Skeletal muscle cell (primary cell): ENCODE data around the gene SLFN12L.
"Not testable (repeated sequence)": the region's sequence is repeated elsewhere in the genome, so short reads cannot be mapped to it uniquely, and the experiment has no call there.

Experiments used
- DNase-seq: peaks from one replicate; pipeline ENCODE4 v3.0.0-alpha.2; 2010; ENCODE audit warnings: low read depth
- H3K4me3 ChIP-seq: 2 replicates; pipeline ENCODE4 v1.5.1; 2011; ENCODE audit warnings: low read depth, mild to moderate bottlenecking, control low read depth, low read length, moderate library complexity

The SLFN12L gene

DNA sequence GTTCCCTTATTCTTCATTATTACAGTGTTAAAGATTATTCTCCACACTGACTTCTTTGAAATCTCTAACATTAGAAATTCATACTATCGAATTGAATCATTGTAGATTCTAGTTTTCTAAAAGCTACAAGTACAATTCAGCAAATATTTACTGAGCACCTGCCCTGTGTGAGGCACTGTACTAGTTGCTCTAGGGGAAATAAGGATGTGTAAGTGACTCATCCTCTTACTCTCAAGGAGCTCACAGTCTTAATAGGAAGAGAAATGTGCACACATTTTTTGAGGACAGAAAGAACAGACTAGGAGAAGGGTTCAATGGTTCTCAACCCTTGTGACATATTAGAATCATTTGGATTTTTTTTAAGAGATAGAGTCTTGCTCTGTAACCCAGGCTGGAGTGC, 7.7 kb upstream of the SLFN12L start:
- no peak for DNase-seq
- H3K4me3 ChIP-seq = no peak overlapping the region

DNA sequence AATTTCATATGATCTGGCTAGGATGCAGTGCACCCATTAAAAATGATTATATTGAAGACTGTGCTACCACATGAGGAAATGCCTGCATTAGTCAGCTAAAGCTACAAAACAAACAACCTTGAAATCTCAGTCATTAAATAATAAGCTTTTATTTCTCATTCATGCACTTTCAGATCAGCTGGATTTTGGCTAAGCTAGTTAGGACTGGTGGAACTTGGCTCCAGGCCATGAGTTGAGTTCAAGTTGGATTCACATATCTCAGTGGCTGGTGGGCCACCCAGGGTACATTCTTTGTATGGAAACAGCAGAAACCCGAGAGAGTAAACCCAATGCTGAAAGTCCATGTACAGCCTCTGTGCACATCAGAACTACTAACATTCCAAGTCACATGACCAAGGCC, 6.4 kb upstream of the SLFN12L start:
- DNase-seq = no peak
- H3K4me3 ChIP-seq = no peak overlapping the region

DNA sequence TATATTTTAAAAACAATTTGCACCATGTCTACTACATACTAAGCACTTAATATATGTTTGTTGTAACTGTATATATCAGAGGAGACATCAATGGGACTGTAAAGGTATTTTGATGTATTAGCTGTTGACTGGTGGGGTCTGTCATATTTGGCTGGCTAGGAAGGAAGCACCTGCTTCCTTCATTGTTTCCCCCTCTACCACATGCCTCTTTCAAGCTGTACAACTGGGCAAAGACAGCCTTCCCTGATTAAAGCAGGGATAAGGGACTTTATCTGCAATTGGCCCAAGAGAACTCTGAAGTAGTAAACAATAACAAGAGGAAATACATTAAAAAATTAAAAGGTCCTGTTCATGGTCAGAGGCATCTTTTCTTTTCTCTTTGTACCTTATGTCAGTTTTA, 5.5 kb upstream of the SLFN12L start:
- no peak for DNase-seq
- no peak overlapping the region for H3K4me3 ChIP-seq

DNA sequence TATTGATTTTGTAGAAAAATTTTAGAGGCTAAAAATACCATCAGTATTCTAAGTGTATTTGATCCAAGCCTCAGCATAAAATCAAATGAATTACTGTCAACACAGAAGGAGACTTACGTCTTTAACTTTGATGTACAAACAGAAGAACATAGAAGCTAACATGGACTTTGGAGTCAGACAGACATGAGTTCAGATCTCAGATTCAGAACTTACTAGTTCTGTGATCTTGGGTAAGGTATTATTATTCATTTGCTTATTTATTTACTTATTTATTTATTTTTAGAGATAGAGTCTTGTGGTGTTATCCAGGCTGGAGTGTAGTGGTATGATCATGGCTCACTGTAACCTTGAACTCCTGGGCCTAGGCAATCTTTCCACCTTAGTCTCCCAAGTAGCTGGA, 4.0 kb upstream of the SLFN12L start:
- no peak overlapping the region for H3K4me3 ChIP-seq
- no peak for DNase-seq

DNA sequence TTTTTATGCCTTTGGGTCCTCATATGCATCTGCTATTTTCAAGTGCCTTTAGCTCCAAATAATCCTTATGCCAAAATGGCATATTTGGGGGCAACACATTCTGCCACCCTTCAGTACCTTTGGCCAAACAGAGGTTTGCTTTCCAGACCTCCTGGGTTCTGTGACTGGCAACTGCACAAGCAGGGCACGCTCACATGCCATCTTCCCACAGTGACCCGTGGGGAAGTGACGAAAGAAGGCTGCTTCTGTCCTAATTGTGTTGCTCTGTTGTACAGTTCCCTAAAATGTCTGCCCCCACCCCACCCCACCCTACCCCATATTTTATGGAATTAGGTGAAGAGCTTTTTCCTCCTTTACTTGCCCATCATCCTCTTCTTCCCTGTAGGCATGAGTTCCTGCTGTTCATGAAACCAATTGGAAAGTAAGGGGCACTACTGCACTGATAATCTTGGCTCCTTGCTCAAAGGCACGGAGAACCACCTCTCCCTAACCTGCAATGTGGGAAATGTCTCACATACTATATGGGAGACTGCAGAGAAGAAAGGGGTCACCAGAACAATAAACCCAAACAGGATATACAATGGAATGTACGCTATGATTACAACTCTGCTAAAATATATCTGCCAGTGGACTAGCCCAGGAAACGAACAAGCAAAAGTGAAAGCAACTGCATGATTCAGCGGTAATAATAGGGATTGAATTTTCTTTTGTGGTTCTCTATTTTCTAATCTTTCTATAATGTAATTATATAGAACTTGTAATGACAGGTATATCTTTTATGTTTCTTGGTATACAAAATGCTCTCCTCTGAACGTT, 3.3 kb upstream of the SLFN12L start:
- H3K4me3 ChIP-seq = no peak overlapping the region

DNA sequence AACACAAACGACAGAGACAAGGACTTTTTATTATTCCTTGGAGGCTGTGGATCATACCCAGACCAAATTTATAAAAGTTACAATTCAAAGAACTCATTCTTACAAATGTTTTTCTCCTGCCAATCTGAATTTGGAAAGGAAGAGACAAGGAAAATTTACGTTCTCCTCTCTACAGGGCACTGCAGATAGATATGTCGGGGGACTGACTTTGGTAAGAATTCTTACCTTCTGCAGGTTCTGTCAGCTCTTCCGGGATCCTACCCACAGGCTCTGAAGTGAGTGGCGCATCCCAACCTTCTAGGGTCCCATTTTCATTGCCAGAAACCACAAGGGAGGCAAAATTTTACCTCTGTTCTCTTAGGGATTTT, 2.2 kb upstream of the SLFN12L start:
- H3K4me3 ChIP-seq = no peak overlapping the region
- DNase-seq = no peak

More for the DNA sequence above, 3.3 kb upstream of the SLFN12L start:
- DNase-seq = peak; percentile 18

DNA sequence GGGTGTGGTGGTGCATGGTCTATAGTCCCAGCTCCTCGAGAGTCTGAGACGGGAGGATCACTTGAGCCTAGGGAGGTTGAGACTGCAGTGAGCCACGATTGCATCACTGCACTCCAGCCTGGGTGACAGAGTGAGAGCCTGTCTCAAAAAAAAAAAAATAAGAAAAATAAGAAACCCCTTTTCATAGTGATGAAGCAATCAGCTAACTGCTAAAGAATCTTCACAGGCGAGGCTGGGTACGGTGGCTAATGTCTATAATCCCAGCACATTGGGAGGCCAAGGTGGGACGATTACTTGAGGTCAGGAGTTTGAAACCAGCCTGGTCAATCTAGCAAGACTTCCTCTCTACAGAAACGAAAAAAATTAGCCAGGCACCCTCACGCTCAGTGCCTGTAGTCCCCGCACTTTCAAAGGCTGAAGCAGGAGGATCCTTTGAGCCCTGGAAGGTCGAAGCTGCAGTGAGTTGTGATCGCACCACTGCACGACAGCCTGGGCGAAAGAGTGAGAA, 760 bp downstream of the SLFN12L start:
- no peak overlapping the region for H3K4me3 ChIP-seq
- DNase-seq = no peak

DNA sequence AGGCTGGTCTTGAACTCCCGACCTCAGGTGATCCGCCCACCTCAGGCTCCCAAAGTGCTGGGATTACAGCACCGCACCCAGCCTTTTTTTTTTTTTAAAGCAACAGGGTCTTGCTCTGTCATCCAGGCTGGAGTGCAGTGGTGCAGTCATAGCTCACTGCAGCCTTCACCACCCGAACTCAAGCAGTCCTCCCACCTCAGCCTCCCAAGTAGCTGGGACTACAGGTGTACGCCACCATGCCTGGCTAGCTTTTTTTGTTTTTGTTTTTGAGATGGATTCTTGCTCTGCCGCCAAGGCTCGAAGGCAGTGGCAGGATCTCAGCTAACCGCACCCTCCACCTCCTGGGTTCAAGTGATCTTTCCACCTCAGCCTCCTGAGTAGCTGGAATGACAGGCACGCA, 2.1 kb downstream of the SLFN12L start:
- DNase-seq, H3K4me3 ChIP-seq: not testable (repeated sequence)

DNA sequence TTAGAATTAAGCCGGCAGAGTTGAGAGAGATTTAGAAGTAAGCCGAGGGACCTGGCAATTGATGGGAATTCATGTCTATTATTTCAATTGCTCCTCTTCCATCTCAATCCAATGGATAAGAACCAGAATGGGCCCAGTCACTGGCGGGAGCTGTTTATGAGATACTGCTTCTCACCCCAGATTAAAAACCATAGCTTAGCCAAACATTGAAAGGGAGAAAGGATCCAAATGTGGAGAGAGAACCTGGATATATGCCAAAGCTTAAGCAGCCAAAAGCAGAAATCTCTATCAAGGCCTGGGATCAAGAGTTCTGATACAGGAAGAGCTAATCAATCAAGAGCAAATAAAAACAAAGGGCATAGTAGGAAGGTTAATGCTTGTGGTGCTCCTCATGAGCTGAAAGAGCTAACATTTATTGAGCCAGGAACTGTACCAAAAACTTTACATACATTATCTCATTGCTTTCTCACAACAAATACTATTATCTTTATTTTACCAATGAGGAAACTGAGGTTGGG, 2.8 kb downstream of the SLFN12L start:
- no peak overlapping the region for H3K4me3 ChIP-seq
- no peak for DNase-seq

DNA sequence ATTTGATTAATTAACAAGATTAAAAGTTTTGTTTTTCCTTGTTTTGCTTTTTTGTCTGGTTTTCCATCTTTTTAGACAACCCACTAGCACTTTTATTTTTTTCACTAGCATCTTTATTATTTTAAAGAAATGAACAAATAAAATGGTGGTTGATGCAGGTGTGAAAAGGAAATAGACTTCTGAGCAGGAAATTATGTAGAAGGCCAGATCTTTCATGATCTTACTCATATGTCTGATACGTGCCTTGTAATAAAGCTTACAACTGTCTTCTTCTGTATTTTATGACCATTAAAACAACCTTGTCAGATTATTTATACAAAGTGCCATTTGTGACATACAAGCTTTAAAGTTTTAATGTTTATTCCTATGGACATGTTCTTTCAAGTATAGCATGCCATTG, 6.3 kb downstream of the SLFN12L start:
- no peak overlapping the region for H3K4me3 ChIP-seq
- no peak for DNase-seq

DNA sequence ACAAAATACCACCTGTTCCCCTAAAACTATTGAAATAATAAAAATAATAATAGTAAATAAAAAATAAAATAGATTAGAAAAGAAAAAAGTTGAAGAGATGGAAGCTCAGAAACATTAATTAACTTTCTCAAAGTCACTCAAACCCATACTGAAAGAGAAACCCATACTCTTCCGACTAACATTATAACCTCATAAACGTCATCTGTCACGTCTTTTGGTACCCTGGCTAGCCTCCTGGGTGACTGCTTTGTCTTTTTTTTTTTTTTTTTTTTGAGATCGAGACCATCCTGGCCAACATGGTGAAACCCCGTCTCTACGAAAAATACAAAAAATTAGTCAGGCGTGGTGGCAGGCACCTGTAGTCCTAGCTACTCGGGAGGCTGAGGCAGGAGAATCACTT, 7.6 kb downstream of the SLFN12L start:
- H3K4me3 ChIP-seq = no peak overlapping the region
- DNase-seq = no peak

DNA sequence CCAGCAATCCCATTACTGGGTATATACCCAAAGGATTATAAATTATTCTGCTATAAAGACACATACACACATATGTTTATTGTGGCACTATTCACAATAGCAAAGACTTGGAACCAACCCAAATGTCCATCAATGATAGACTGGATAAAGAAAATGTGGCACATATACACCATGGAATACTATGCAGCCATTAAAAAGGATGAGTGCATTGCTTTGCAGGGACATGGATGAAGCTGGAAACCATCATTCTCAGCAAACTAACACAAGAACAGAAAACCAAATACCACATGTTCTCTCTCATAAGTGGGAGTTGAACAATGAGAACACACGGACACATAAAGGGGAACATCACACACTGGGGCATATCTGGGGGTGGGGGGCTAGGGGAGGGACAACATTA, 8.2 kb downstream of the SLFN12L start:
- DNase-seq, H3K4me3 ChIP-seq: not testable (repeated sequence)

DNA sequence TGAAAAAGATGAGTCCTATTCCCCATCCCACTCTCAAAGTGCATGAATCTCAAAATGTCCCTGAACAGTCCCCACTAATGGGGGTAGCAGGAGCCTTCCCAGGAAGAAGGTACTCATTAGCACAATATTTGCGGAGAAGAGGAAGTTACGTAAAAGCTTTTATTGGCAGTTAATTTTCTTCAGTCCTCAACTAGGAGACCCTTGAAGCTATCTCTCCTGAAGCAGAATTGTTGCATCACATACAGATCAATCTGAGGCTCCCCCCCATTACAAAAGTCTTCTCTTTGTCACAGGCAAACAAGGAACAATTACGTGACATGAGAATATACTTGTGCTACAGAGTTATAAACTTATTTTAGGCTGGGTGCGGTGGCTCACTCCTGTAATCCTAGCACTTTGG, 14.2 kb downstream of the SLFN12L start:
- no peak for DNase-seq
- H3K4me3 ChIP-seq = no peak overlapping the region

DNA sequence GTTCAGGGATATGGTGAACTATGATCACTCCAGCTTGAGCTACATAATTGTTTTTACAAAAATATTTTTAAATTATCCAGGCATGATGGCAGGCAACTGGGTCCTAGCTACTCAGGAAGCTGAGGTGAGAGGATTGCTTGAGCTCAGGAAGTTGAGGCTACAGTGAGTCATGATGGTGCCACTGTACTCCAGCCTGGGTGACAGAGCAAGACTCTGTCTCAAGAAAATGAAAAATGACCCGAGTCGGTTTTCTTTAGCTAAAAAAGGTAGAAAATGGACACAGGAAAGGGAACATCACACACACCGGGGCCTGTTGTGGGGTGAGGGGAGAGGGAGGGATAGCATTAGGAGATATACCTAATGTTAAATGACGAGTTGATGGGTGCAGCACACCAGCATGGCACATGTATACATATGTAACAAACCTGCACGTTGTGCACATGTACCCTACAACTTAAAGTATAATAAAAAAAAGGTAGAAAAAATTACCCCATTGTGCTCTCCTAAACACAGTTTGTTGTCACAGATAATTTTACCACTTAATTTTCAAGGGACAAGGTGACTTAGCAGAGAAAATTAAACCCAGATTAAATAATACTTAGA, 15.7 kb downstream of the SLFN12L start:
- H3K4me3 ChIP-seq, DNase-seq: not testable (repeated sequence)

DNA sequence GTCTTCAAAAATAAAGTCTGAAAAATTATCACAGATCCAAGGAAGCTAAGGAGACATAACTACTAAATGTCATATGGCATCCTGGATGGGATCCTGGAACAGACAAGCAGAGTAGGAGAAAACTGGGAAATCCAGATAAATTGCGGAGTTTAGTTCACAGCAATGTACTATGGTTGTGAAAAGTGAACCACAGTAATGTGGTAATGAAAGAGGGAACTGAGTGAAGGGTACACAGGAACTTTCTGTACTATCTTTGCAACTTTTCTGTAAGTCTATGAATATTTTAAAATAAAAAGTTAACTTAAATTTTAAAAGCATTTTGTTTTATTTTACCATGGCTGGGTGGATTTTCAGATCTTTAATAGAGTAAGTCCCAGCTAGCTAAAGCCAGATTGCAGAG, 16.3 kb downstream of the SLFN12L start:
- no peak for DNase-seq
- H3K4me3 ChIP-seq = no peak overlapping the region

DNA sequence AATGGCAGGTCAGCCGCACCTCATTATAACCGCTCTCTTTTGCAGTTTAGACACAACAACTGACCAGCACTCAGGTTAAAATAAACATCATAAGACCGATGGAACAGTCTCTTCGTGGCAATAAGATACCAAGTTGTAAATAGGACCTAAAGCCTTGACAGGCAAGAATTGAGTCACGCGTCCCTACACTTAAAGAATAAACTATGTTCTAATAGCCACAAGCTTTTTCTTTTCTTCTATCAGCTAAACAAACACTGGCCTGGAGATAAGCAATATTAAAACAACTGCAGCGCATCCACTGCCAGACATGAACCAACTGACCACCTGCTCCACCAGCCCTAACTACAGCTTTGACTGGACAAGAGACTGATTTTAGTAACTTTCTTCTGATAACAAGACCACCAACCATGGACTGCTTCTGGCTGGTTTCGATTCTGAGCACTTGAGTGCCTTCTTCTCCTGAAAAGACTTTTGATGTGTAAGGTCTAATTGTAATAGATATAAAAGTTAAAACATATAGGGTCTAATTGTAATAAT, 17.5 kb downstream of the SLFN12L start:
- DNase-seq = no peak
- H3K4me3 ChIP-seq = no peak overlapping the region

DNA sequence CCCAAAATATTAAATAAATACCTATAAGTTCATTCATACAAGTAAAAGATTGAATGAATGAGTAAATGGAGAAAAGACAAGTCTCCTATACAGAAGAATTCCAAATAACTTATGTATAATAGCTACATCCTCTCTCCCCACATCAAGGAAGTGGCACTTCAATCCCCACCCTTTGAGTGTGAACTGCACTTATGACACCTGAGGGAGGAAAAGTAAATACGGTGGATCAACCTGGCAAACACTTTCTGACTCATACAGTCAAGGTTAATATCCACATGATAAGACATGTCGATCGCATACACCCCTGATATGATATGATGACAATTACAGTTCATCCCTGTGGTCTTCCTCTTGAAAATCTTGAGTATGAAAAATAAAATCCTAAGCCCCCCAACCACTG, 18.0 kb downstream of the SLFN12L start:
- no peak overlapping the region for H3K4me3 ChIP-seq
- no peak for DNase-seq

DNA sequence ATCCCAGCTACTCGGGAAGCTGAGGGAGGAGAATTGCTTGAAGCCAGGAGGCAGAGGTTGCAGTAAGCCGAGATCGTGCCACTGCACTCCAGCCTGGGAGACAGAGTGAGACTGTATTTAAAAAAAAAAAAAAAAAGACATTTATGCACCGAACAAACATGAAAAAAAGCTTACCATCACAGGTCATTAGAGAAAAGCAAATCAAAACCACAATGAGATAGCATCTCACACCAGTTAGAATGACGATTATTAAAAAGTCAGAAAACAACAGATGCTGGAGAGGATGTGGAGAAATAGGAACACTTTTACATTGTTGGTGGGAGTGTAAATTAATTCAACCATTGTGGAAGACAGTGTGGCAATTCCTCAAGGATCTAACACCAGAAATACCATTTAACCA, 19.0 kb downstream of the SLFN12L start:
- not testable (repeated sequence) for DNase-seq, H3K4me3 ChIP-seq

DNA sequence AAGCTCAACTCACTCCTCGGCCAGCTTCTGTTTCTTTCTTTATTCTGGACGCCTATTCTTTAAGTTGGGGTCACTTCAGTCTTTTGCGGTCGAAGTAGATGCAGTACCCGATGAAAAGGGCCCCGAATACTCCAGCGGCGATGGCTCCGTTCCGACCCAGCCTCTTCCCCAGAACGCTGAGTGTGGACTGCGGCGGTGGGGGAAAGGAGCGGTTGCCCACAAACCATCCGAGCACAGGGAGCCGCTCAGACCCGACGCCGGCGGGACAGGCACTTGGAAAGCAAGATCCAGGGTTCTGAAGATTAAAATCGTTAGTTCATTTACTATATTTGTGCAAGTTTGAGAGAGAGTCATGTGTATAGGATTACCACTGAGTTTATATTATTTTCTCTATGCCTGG, 22.5 kb downstream of the SLFN12L start:
- no peak overlapping the region for H3K4me3 ChIP-seq
- no peak for DNase-seq

DNA sequence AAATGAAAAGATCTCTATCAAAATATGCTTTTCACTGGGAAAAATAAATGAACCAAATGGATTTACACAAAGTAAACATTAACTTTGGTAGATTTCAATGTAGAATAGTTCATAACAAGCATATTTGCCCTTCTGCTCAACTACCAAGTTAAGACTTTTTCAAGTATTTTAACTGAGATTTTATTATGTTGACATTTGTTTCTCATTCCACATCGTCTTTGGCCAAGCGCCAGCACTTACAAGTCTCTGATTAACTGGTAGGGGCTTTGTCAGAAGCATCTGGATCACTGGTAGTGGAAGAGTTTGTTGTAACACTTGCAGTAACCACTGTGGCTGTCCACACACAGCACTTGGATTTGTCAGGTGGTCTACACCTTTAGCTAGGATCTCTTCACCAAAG, 22.9 kb downstream of the SLFN12L start:
- DNase-seq = no peak
- H3K4me3 ChIP-seq = no peak overlapping the region

DNA sequence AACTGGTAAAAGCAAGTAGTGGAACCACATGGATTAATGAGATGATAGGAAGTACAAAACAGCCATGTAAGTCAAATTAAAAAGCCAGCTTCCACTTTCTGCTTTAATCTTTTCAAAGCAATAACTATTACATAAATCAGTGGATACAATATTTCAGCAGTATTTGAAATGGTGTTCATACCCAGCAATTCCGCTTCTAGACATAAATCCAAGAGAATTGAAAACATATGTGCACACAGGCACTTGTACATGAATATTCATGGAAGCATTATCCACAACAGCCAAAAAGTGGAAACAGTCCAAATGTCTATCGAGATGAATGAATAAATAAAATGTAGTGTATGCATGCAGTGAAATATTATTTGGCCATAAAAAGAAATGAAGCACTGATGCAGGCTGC, 27.4 kb downstream of the SLFN12L start:
- no peak for DNase-seq

More for the DNA sequence above, 27.4 kb downstream of the SLFN12L start:
- H3K4me3 ChIP-seq = no peak overlapping the region
